ENCODE results near the gene PRSS48.
"Not testable (repeated sequence)": the region's sequence is repeated elsewhere in the genome, so short reads cannot be mapped to it uniquely, and the experiment has no call there.

PRSS48 gene

GRCh38 chr4:151321586-151321985 lies 44.6 kb downstream of the PRSS48 start:
- DNase-seq = no peak

- DNase-seq = not testable (repeated sequence)
Observed at GRCh38 chr4:151322161-151322560, 45.2 kb downstream of the PRSS48 start.

GRCh38 chr4:151322570-151322969 lies 45.6 kb downstream of the PRSS48 start:
- DNase-seq = no peak

GRCh38 chr4:151323667-151324066 lies 46.7 kb downstream of the PRSS48 start:
- DNase-seq = no peak

DNA sequence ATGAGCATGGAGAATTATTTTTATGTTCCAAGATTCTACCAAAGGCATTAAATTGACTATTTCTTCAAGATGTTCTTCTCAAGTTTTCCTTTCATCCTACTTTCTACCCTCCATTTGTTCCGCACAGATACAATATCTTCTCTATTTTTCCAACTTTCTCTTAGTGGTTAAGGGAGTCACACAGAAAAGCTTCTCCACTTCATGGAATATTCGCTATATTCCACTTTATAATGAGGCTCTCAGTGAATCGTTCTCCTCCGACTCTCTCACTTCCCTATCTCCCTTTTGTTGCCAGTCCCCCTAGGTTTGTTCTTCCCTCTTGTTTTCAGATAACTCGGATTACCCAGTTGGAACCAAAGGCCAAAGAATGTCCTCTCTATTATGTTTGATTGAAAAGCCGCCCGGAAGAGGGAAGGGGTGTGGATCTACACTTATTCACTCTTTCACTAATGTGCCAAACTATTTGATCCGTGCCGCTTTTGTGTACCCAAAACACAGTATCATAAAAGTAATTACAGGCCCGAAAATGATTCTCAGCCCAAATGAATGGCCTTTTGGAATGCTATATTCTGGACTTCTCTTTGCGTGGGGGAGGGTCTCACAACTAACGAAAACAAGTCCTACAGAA lies 47.3 kb downstream of the PRSS48 start:
- DNase-seq = no peak

DNA sequence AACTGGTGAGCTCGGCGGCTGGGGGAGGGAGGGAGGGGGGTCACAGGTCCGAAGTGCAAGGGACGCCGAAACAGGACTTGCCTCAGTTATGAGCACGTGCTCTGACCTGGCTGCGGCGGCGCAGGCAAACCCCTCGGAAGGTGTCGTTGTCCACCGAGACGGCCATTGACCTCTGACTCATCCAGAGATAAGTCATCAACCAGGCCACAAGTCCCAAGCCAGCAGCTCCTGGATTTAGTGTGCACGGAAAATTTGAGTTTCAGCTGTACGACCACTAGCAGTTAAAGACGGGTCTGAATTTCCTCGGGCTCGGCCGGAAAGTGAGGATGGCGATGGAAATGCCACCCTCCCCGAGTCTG lies 47.8 kb downstream of the PRSS48 start:
- DNase-seq = no peak

GRCh38 chr4:151325111-151325948 lies 48.4 kb downstream of the PRSS48 start, which contains the start of gene SH3D19:
SH3D19 (minus strand) TSS chr4:151325605; CDS start chr4:151325352, 253 bp downstream.
- no peak for DNase-seq

GRCh38 chr4:151325949-151326246 lies 48.9 kb downstream of the PRSS48 start:
- DNase-seq = no peak

- no peak for DNase-seq
Observed at GRCh38 chr4:151329217-151330007, 52.5 kb downstream of the PRSS48 start.

DNA sequence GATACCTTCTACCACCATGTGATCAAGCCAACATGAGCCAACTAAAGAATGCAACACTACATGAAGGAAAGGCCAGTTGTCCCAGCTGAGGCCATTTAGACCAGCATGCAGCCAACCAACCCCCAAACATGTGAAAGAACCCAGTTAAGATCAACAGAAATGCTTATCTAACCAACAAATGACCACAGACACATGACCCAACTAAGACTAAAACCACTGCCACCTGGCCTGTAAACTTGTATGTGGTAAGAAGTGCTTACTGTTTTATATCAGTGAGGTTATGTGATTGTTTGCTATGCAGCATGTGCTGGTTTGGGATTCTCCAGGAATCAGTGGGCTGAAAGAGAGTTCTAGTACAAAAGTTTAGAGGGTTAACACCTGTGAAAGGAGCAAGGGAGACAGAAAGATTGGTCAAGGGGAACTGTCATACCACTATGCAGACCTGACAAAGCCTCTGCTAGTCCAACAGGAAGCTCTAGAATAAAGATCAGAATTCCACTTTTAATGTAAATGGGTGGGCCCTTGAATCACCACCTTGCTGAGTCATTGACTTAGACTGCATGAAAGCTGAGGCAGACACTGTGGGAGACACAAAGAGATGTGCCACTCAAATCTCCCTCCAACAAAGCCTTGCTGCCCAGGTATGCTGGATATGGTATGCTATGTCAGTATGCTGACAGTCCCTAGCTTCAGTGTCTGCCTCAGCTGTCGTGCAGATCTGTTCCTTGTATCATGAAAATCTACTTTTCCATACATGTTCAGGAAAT lies 54.5 kb downstream of the PRSS48 start:
- no peak for DNase-seq

- no peak for DNase-seq
Observed at GRCh38 chr4:151339467-151339866, 62.5 kb downstream of the PRSS48 start.

DNA sequence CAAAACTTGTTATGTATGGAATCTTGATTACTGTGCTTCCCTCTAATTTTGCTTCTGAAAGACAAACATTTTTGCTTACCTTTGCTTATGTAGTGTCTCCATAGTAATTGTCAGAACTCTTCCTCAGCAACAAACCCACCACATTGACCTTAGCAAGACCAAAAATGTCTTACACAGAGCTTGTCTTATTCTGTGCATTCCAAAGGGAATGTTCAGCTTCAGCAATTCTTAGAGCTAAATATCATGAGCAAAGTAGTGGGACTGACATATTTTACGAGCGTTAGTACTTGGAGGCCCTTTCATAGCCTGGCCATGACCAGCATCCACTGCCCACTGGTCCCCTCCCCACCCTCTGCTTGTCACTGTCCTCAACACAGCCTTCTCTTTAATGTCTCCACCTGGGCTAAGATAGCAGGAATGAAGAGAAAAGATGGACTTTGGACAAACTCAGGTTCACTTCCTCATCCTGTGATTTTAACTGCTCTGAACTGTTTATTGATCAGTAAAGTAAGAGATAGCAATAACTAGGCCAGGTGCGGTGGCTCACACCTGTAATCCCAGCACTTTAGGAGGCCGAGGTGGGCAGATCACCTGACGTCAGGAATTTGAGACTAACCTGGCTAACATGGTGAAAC lies 63.9 kb downstream of the PRSS48 start:
- no peak for DNase-seq
